Measurements from ENCODE around the gene CAPRIN2. TPM values are rescaled to one million over a fixed set of nuclear protein-coding genes. Genes with fewer than 3 reads are reported as not detected.

CAPRIN2 gene
- polyA plus RNA-seq, 3 donors: 8.3 to 9.9 (median 9.6) TPM

- WGBS, 3 donors: 62 to 94% (median 65%) methylated on average over 1 of the region's 1 CpG
Measured at GRCh38 chr12:30725739-30726138, 29.0 kb downstream of the CAPRIN2 start.

DNA sequence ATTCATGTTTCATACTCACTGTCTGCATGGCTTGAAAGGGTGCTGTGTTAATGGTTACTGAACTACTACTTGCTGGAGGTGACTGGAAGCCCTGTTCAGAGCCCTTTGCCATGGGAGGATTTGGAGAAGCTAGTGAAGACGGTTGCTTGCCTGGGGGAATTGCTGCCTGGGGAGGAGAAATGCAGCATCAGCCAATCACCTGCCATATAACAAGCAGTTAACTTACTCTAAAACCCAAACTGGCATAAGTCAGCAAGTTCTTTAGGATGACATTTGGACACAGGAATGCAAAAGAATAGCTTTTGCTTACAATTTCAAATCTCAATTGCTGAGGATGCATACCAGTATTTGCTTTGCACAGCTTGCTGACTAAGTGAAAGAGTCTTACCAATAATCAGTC, 35.7 kb downstream of the CAPRIN2 start:
- 49 to 65% (median 58%) methylated on average over 1 of the region's 1 CpG for WGBS, 3 donors
- H3K27ac ChIP-seq (ENCODE audit: low read depth, low read length): no peak overlapping the region

More at GRCh38 chr12:30725739-30726138, 29.0 kb downstream of the CAPRIN2 start:
- H3K27ac ChIP-seq (ENCODE audit: low read depth, low read length): no peak overlapping the region

- WGBS, 3 donors: 86 to 92% (median 90%) methylated on average over 10 of the region's 10 CpGs
- H3K27ac ChIP-seq (ENCODE audit: low read depth, low read length): no peak overlapping the region
Measured at GRCh38 chr12:30707613-30708342, 47.0 kb downstream of the CAPRIN2 start.

DNA sequence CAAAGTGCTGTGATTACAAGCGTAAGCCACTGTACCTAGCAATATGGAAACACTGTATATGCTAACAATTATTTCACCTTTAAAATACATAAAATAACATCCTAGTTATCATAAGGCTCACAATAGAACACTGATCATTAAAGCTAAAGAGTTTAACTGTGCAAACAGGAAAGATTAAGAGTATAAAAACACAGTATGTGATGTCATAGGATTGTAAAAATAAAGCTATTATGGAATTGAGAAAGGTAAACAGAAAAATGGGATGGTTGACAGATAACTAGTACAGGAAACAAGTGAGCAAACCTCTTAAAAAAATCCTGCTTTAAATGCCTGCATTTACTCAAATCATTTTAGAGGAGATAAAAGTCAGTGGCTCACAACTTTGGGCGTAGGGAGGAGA, 48.3 kb downstream of the CAPRIN2 start:
- no peak overlapping the region for H3K27ac ChIP-seq (ENCODE audit: low read depth, low read length)
- 91 to 94% (median 92%) methylated on average over 2 of the region's 2 CpGs for WGBS, 3 donors

DNA sequence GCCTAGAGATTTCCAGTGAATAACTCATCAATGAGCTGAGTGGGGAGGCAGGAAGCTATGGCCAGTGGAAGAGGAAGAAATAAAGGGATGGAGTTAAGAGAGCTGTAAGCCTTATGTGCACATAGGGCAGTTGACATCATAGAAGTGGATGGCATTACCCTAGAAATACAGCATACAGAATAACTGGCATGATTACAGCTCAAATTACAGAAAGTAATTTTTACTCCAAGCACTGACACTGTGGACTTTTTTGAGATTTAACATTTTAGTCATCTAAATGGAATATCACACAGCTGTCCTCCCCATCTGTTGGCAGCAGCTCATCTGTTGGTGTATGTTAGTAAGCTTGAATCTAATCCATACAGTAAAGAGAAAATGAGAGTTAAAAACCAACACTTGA, 53.7 kb downstream of the CAPRIN2 start:
- no peak overlapping the region for H3K27ac ChIP-seq (ENCODE audit: low read depth, low read length)

GRCh38 chr12:30700216-30700900, 54.4 kb downstream of the CAPRIN2 start:
- no peak overlapping the region for H3K27ac ChIP-seq (ENCODE audit: low read depth, low read length)
- WGBS, 3 donors: 75 to 81% (median 76%) methylated on average over 6 of the region's 6 CpGs

DNA sequence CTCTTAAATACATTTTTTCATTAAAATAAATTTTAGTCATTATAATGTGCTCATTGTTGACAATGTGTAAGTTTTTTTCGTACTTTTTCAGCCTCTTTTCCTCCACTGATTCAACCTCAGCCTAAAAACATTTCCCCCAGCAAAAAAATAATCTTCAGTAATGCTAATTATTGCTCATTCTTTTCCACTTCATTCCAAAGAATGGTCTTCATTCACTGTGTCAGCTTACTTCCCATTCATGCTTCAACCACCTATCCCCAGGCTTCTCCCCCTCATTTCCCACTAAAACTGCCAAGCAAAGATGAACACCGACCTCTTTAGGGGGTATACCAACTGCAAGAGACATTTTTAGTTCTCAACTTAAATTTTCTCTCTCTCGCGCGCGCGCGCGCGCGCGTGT, 56.4 kb downstream of the CAPRIN2 start:
- WGBS, 3 donors: 79 to 93% (median 82%) methylated on average over 12 of the region's 12 CpGs
- H3K27ac ChIP-seq (ENCODE audit: low read depth, low read length): no peak overlapping the region

- H3K27ac ChIP-seq (ENCODE audit: low read depth, low read length): no peak overlapping the region
- WGBS, 3 donors: 91 to 94% (median 93%) methylated on average over 7 of the region's 7 CpGs
Measured at GRCh38 chr12:30696943-30697342, 57.8 kb downstream of the CAPRIN2 start.

DNA sequence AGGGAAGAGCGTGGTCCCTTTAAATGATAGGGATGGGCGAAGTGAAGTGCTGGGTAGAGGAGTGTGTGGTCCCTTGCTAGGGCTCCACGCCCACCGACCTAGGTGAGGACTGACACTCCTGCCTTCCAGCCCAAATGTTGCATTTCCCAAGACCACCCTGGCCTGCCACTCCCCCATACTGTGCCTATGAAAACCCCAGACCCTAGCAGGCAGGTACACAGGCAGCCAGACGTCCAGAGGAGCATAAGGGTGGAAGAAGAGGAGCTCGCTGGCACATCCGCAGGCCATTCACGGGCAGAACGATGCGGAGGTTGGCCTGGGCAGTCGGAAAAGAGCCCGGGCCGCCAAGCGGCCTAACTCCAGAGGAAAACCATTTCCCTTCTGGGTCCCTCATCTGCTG, 58.3 kb downstream of the CAPRIN2 start:
- 89 to 91% (median 89%) methylated on average over 14 of the region's 14 CpGs for WGBS, 3 donors
- H3K27ac ChIP-seq (ENCODE audit: low read depth, low read length): no peak overlapping the region

DNA sequence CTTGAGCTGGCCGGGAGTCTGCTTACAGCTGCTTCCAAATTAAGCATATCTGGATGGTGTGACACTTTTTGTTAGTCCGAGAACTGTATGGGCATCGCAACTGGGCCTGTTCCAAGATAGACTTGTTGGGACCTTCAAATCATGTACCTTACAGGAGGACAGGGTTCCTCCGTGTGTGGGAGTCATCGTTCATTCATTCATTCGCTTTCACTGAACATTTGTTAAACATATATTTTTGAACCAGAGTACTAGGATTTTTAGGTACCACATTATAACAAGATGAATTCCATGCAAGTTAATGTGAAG, 58.7 kb downstream of the CAPRIN2 start:
- 5 to 18% (median 12%) methylated on average over 6 of the region's 6 CpGs for WGBS, 3 donors
- no peak overlapping the region for H3K27ac ChIP-seq (ENCODE audit: low read depth, low read length)

DNA sequence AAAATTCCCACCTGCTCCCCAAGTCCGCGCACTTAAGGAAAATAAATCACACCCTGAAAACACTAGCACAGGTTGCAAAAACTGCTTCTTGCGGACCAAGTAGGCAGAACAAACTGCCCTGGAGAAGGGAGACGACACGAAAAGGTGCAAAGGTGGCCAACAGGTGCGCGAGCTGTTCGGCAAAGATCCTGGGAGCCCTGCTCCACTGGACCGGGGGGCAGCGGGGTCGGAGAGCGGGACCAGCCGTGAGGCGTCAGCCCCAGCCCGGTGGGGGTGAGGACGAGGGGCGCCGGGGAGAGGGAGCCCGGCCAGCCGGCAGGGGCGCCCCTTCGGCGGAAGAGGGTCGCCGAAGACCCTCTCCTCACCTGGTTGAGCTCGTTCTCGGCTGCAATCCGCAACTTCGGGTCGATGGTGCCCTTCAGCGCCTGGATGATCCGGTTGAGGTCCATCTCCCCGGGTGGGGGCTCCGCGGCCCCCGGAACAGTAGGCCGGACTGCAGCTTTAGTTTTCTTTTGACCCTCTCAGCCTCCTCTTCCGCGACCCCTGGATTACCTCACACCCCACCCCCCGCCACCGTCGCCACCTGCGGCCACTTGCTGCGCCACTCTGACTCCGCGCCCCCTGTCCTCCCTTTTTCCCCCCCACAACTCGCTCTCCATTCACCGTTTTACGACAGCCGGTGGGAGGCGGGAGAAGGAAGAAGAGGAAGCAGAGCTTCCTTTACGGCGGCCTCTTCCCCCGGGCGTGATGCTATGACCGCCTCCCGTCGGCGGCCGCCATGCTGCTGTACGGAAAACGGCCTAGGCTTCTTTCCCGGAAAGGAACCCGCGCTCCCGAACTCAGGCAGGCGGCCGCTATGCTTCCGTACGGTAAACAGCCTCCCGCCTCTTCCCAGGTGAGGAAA, 59.3 kb downstream of the CAPRIN2 start, which contains the start of gene IPO8:
Gene IPO8, minus strand, starts transcription at position 671 of the 904 bp plus-strand sequence. Its CDS starts 222 bp downstream, at position 449.
- H3K27ac ChIP-seq (ENCODE audit: low read depth, low read length): peak within 1 kb of the TSS; percentile 75
- WGBS, 3 donors: 0 to 1% (median 0%) methylated on average over 60 to 71 of the region's 71 CpGs

DNA sequence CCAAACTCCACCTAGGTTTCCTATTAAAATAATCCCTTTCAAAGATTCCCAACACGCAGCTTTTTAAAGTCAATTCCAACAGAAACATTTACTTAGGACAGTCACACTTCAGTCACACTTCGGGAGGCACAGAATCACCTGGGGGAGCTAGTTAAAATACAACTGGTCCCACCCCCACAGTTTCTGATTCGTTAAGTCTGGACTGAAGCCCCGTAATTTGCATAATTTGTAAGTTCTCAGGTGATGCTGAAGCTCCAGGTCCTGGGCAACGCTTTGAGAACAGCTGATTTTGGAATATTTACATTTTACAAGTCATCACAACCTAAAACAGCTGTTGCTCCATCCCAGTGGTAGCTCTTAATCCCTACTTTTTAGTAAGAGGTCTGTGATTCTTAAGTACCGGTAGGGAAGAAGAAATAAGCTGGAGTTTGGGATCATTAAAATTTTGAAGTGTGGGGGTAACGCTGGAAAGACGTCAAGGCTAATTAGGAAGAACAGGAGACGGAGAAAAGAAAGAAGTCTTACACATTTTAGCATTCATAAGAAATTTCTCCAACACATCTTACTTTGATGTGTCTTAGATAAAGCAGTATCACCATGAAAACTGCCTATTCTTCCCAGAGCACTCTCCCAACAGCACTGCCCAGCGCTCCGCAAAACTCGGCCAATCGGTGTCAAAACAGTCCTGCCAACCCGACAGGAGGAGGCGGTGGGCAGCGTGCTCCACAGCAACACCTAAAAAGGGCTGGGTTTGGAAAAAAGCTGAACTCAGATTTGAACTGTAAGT, 60.1 kb downstream of the CAPRIN2 start:
- H3K27ac ChIP-seq (ENCODE audit: low read depth, low read length): no peak overlapping the region
- 3 to 14% (median 13%) methylated on average over 16 of the region's 16 CpGs for WGBS, 3 donors

DNA sequence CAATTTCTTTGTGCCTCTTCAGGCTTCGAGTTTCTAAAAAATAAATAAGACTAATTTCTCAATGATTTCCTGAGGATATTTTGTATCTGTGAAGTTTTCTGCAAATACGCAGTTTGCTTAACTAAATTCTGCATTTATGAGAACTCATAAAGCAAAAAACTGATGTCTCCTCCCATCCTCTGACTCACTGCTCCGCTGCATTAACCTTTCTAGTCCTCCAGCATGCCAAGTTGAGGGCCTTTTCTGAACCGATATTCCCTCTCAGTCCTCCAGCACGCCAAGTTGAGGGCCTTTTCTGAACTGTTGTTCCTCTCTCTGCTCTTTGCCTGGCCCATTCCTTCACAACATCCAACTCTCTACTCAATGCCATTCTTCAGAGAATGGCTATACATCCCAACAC, 62.3 kb downstream of the CAPRIN2 start:
- 63 to 74% (median 63%) methylated on average over 5 of the region's 5 CpGs for WGBS, 3 donors
- no peak overlapping the region for H3K27ac ChIP-seq (ENCODE audit: low read depth, low read length)

GRCh38 chr12:30691122-30691879, 63.5 kb downstream of the CAPRIN2 start:
- WGBS, 3 donors: 63 to 68% (median 65%) methylated on average over 4 of the region's 4 CpGs
- no peak overlapping the region for H3K27ac ChIP-seq (ENCODE audit: low read depth, low read length)

DNA sequence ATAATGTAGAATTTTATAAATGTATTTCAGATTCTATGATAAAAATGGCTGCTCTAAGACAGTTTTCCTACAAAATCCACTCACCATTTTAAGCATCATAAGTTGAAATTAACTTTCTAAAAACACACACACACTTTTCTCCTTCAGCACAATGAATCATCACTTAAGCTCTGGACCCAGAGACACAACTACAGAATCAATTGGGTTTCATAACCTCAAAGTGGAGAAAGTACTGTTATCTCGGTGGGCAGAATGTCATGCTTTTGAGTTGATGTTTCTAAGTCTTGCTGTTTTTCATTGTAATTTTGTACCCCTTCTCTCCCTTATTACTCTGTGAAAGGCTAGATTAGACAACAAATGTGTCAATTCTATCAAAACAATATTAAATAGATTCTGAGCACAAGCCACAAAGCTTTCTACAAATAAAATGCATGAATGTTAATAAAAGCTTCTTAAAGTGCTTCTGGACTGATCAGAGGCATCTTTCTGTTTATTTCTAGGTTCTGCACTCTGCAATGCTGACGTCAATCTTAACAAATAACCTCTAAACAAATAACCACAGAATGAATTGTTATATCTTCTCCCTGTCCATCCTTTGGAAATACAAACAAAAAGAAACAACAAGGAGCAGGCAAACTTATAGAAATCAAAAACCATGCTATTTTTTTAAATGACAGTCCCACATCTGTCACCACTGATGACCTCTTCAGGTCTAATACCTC, 67.3 kb downstream of the CAPRIN2 start:
- no peak overlapping the region for H3K27ac ChIP-seq (ENCODE audit: low read depth, low read length)
- WGBS, 3 donors: 85 to 94% (median 89%) methylated on average over 2 of the region's 2 CpGs

DNA sequence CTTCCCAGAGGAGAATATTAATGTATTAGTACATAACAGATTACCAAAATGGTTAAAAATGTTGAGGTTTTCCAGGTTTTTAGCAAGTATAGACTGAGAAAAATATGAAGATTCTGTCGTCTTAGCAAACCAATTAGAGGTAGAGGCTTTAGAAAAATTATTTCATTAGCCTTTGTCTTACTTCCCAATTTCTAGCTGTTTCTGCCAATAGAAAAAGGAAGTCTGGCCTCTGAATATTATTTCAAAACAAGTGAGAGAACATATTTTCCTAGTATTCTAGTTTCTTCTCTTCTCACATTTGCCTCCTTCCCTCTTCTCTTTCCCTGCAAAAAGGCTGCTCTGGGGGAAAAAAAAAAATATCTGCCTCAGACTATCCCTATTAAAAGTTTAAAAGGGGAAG, 75.5 kb downstream of the CAPRIN2 start:
- WGBS, 3 donors: 51 to 90% (median 52%) methylated on average over 1 of the region's 1 CpG

DNA sequence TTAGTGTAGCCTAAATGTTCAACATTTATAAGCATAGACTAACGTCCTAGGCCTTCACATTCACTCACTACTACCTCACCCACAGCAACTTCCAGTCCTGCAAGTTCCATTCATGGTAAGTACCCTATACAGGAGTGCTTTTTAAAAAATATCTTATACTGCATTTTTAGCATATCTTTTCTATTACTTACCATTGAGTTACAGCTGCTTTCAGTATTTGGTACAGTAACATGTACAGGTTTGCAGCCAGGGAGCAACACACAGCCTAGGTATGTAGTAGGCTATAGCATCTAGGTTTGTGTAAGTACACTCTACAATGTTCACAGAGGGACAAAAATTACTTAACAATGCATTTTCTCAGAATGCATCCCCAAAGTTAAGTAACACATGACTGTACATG, 76.5 kb downstream of the CAPRIN2 start:
- no peak overlapping the region for H3K27ac ChIP-seq (ENCODE audit: low read depth, low read length)
- 88 to 97% (median 93%) methylated on average over 1 of the region's 1 CpG for WGBS, 3 donors

More for the DNA sequence above, 75.5 kb downstream of the CAPRIN2 start:
- no peak overlapping the region for H3K27ac ChIP-seq (ENCODE audit: low read depth, low read length)
